HG03045 (cell line): ENCODE results near the gene AGAP1.

Experiments used
- ATAC-seq: cut with Tn5 transposase; IDR thresholded peaks from one replicate; pipeline ENCODE4 v1.9.1; 2021; ENCODE audit warnings: mild to moderate bottlenecking, moderate library complexity; ENCODE audit not compliant: unreplicated experiment

AGAP1 gene

DNA sequence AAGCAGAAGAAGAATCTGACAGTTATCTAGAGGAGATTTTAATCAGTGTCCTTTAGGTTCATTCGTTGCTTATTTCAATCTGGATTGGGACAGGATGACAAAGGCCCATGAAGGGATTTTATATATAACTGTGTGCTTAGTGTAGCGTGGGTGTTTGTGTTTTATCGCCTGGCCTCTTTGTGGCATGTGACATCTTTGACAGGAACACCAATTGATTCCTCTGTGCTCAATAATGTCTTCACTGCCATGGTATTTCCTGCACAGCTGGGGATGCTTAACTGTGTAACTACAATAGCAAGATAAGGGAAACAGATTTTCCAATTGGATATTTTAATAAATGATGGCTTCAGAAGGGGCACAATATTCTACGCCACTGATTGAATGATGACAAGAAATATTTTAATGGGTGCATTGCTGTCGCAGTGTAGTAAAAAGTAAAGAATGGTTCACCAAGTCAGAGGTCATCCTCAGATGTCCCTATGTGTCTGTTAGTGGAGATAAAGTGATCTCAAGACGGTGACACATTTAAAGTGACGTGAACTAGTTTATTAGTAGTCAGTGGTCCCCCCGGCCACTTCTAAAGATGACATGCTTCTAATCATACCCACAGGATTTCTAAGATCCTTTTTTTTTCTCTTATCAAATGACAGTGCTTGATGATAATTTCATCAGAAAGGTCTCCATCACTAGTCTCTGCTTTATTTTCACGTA lies 160.4 kb downstream of the AGAP1 start:
- no peak for ATAC-seq

GRCh38 chr2:235658351-235659174 lies 164.7 kb downstream of the AGAP1 start:
- ATAC-seq, result no peak

DNA sequence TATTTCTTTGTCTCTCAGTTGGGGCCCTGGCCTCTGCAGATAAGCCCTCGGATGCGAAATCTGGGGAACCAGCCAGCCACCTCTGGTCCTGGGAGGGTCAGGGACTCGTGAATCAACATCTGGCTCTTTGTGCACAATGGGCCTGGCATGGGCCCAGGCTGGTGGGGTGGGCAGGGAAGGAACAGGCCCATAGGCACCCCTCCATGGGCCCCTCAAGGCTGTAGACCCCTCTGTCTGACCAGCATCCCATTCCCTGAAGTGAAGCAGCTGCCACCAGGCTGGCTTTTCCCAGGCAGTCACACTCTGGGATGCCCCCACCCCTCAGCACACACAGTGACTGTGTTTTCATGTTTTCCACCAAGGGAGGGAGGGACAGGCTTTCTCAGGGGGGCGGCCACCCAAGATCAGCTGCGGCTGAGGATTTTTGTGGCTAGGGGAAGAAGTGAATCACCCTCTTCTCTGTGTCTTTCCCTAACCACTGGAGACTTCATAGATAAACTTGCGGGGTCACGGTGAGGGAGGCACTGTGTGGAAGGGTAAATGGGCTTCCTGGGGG lies 166.0 kb downstream of the AGAP1 start:
- ATAC-seq, result no peak

GRCh38 chr2:235660484-235661082 lies 166.7 kb downstream of the AGAP1 start:
- ATAC-seq, result no peak

- ATAC-seq, result no peak
These were observed 167.5 kb downstream of the AGAP1 start for GRCh38 chr2:235661167-235661937.

- no peak for ATAC-seq
These were observed 168.1 kb downstream of the AGAP1 start for GRCh38 chr2:235661952-235662351.

GRCh38 chr2:235663875-235664274 lies 170.0 kb downstream of the AGAP1 start:
- ATAC-seq, result no peak

GRCh38 chr2:235665661-235666212 lies 171.9 kb downstream of the AGAP1 start:
- no peak for ATAC-seq

DNA sequence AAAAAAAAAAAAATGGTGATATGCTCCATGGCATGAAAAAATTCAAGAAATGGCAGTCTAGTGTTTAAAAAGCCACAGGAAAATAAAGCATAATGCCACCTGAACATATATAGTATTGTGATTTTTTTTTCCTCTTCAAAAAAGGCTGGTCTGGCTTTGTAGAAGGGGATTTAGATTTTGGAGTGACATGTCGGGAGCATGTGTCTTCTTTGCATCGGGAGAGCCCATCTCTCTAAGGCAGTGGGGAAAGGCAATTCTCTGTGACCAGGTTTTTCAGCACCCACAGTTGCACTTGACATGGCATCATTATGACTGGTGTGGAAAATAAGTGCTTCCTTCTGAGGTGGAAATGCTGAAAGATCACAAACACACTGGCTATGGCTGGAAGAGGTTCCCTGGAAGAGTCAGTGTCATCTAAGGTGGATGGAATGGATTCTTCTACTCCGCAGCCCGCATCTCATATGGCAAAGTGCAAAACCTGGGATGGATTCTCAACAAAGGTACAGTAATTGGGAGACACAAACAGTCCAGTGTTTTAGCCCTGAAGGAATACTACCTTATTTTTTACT lies 172.5 kb downstream of the AGAP1 start:
- no peak for ATAC-seq

DNA sequence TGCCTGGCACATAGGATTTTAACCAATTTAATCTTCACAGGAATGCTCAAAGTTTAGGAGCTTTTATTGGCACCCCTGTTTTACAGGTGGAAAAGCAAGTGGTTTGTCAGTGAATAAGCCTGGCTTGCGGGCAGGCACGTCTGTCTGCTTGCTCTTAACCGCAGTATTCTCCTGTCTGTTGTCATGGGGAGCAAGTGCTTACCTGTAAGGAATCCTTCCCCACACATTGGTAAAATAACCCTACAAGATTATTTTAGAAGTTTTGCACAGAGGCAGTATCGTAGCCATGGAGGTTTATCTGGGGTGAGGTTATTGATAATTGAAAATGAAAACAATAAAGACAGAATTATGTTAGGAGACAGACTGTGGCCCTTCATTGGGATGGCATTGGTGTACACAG lies 174.9 kb downstream of the AGAP1 start:
- ATAC-seq, result no peak

DNA sequence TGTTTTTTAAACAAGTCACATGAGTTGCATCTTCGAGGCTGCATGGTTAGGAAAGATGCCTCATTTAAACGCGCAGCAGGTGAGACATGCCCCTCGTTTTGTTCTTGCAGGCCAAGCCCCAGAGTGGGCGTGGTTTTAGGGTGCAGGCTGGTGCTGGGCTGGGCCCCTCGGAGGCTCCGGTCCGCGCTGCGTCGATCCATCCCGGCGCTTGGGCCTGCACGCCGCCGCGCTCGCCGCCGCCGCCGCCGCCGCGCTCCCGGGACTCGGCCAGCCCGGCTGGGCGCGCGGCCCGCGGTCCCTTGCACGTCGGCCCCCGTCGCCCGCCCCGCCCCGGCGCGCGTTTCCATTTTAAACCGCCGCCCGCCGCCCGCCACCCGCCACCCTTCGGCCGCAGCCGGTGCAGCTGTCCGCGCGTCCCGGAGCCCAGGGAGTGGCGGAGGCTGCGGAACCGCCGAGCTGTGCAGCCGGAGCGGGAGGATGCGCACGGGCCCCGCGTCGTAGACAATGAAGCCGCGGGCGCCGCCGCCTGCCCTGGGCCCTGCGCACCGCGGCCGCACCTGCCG lies 175.5 kb downstream of the AGAP1 start:
- ATAC-seq, result no peak

- no peak for ATAC-seq
These were observed 176.4 kb downstream of the AGAP1 start for GRCh38 chr2:235669983-235670962.

DNA sequence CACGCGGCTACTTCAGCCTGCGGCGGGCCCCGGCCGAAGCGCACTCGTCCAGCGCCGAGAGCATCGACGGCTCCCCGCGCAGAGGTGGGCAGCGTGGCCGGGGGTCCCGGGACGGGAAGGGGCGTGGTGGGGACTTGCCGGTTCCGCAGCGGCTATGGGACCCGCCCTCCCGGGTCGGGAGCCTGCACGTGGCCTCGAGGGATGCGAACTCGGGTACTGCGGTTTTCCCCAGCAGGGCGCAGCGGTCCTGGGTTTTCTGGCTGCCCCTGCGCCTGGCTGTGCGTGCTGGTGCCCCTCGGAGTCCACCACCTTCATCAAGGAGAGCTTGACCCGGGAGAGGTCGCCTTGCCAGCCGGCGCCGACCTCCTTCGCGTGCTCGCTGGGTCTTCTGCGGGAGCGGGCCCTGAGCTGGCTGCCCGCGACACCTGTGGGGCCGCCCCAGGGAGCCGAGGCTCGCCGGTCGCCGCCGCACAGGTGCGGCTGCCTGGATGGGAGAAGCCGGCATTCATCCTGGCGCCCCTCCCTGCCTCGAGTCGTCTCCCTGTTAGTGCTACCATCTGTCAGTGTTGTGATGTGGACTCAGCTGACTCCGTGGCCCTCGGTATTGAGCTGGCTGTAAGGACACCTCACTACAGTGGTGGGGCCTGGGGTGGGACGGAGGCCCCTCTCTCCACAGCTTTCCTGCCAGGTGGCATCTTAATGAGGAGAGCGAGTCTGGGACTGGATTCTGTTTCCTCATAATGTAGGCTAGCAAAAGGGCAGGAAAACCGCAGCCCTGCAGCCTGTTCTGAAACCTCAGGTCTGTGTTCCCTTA lies 177.3 kb downstream of the AGAP1 start:
- no peak for ATAC-seq

DNA sequence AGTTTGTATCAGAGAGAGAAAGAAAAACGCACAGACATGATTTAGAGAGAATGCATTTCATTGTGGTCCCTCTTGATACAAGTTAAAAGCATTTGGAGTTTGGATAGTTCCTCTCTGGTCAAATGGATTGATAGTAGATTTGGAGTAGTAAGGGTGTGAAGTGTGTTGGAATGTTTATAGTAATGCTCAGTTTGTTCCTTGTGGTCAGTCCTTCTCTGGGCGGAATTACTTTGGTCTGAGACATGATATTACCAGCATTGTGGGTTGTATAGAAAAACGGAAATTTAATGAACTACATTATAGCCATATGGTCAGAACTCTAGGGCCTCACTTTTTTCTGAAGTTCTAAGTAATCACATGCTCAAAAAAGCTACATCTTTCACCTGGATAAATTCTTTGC lies 178.9 kb downstream of the AGAP1 start:
- ATAC-seq, result no peak

DNA sequence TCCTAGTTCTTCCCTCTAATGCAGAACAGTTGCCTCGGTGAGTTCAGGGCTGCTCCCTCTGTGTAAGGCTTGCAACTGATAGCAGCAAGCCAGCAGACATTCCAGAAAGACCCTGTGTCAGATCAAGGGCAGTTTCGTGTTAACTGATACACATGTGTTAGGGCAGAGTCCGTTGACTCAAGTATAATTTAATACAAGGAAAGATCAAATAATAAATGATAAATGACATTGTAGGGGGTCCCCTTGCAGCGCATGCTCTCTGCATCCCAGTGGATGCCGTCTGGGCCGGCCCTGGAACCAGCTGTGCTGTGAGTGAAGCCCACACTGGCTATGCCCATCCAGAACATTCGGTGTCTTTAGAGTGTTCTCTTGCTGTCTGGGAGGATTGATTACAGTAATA lies 180.3 kb downstream of the AGAP1 start:
- no peak for ATAC-seq

DNA sequence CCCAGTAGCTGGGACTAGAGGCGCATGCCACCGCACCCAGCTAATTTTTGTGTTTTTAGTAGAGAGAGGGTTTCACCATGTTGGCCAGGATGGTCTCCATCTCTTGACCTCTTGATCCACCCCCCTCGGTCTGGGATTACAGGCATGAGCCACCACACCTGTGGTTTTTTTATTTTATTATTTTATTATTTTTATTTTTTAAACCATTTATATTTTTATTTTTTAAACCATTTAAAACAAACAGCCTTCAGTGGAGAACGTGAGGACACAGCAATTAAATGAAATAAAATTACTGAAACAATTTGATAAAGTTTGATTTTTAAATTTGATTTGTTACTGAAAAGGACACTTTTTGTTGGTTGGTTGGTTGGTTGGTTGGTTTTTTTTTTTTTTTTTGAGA lies 181.0 kb downstream of the AGAP1 start:
- no peak for ATAC-seq

GRCh38 chr2:235675678-235676535 lies 182.1 kb downstream of the AGAP1 start:
- no peak for ATAC-seq
